Thymus (tissue), 11 donors: Measurements from ENCODE around the gene MIA. TPM values are rescaled to one million over a fixed set of nuclear protein-coding genes. Genes with fewer than 3 reads are reported as not detected.

Source experiments
- DNase-seq, 9 donors: peaks; one replicate each; pipeline ENCODE4 v3.0.0-alpha.2; 2013; ENCODE audit warnings: low spot score in 9 of 9, low read depth in 6 of 9, missing footprints in 1 of 9
- H3K27ac ChIP-seq, 2 donors: one replicate each; pipeline ENCODE4 v1.5.1; 2013; ENCODE audit warnings: control low read depth in 1 of 2, low read depth in 1 of 2, low read length in 1 of 2, mild to moderate bottlenecking in 1 of 2, moderate library complexity in 1 of 2
- H3K27me3 ChIP-seq, 2 donors: one replicate each; pipeline ENCODE4 v1.5.1; 2013; ENCODE audit warnings: low read length in 1 of 2; ENCODE audit not compliant: control insufficient read depth in 2 of 2, insufficient read depth in 1 of 2
- H3K36me3 ChIP-seq, 2 donors: one replicate each; pipeline ENCODE4 v1.5.1; 2013; ENCODE audit warnings: low read length in 1 of 2, mild to moderate bottlenecking in 1 of 2, moderate library complexity in 1 of 2; ENCODE audit not compliant: control insufficient read depth in 2 of 2, insufficient read depth in 2 of 2
- H3K4me1 ChIP-seq, 2 donors: one replicate each; pipeline ENCODE4 v1.5.1; 2013; ENCODE audit warnings: low read length in 2 of 2; ENCODE audit not compliant: control insufficient read depth in 2 of 2, insufficient read depth in 2 of 2
- H3K4me3 ChIP-seq, 2 donors: one replicate each; pipeline ENCODE4 v1.5.1; 2013; ENCODE audit warnings: low read length in 2 of 2, control low read depth in 1 of 2, mild to moderate bottlenecking in 1 of 2
- H3K9me3 ChIP-seq, 2 donors: one replicate each; pipeline ENCODE4 v1.5.1; 2013; ENCODE audit warnings: low read length in 1 of 2, mild to moderate bottlenecking in 1 of 2; ENCODE audit not compliant: control insufficient read depth in 2 of 2, insufficient read depth in 1 of 2
- WGBS: extraction: QIAGEN DNeasy Blood & Tissue Kit; methylation state at CpG from one replicate; pipeline ENCODE4 v1.1.7; 2013; 5-methylcytosine and 5-hydroxymethylcytosine counted together
- polyA plus RNA-seq: library from polyadenylated mRNA; stranded (reverse); fragments of 200-250 nt; gene quantifications from one replicate; pipeline ENCODE4 v1.2.3, GENCODE V29; 2013
- total RNA-seq: library from RNA; stranded (reverse); fragments of 120-200 nt; gene quantifications from one replicate; pipeline ENCODE4 v1.2.4, GENCODE V29; 2013
- donor health status: healthy.

MIA gene
- total and polyA plus RNA-seq, 2 donors = 3.8 to 38.7 TPM

- no peak for DNase-seq
- no peaks in the 10 kb centered on the region for H3K9me3 ChIP-seq
- peaks cover 2 to 5% of the 10 kb centered on the region in 2 donors for H3K36me3 ChIP-seq
- no peaks in the 10 kb centered on the region for H3K27me3 ChIP-seq
- WGBS = 98% methylated on average over 7 of the region's 7 CpGs
- H3K4me3 ChIP-seq = no peak overlapping the region
- peaks cover 7 to 10% of the 10 kb centered on the region in 2 donors for H3K4me1 ChIP-seq
- H3K27ac ChIP-seq = no peak overlapping the region
These were observed 29.9 kb upstream of the MIA start for GRCh38 chr19:40745402-40745780.

- 99% methylated on average over 7 of the region's 7 CpGs for WGBS
- no peaks in the 10 kb centered on the region for H3K36me3 ChIP-seq
- H3K9me3 ChIP-seq = no peaks in the 10 kb centered on the region
- no peak for DNase-seq
- H3K27me3 ChIP-seq = no peaks in the 10 kb centered on the region
- H3K27ac ChIP-seq = no peak overlapping the region
- peaks cover 7 to 19% of the 10 kb centered on the region in 2 donors for H3K4me1 ChIP-seq
- no peak overlapping the region for H3K4me3 ChIP-seq
These were observed 27.8 kb upstream of the MIA start for GRCh38 chr19:40747536-40747935.

- Histone ChIP-seq H3K4me3 (peak within 1 kb of the TSS; percentile 65 to 77), H3K4me1 (peaks cover 12 to 36% of the 10 kb centered on the region in 2 donors), H3K27me3 (no peaks in the 10 kb centered on the region), H3K27ac (peak within 1 kb of the TSS; percentile 91 to 92), H3K36me3 (peaks cover 5 to 11% of the 10 kb centered on the region in 2 donors), H3K9me3 (no peaks in the 10 kb centered on the region)
- WGBS = under 1% methylated on average over 43 of the region's 43 CpGs
- DNase-seq = peak; percentile 99 to 100 (median 99)
These were observed 25.1 kb upstream of the MIA start, which contains the start of gene ACTMAP for GRCh38 chr19:40750058-40750873. ACTMAP (minus strand) TSS chr19:40750477; CDS start chr19:40749803, 674 bp downstream.

DNA sequence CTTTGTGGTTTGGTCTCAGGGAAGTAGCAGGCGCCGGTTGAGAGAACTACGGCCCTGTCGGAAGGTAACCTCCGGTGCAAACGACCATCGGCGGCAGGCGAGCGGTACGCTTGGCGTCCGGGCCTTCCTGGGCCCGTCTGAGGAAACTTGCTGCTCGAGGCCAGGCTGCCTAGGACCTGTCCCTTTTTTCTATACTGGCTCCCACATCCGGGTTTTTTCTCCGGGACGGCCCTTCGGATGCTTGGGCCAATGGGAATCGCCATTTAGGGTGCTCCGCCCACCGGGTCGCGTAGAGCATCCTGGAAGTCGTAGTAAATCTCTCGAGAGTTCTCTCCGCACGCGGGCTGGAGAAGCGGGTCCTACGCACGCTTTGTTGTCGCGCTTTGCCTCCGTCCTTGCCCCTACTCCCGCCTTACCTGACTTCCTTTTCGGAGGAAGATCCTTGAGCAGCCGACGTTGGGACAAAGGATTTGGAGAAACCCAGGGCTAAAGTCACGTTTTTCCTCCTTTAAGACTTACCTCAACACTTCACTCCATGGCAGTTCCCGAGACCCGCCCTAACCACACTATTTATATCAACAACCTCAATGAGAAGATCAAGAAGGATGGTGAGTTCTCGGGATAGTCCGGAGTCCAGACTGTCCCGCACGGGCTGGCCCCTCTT lies 24.3 kb upstream of the MIA start, which contains the start of gene SNRPA:
SNRPA (plus strand) TSS at position 330 of the 664 bp plus-strand sequence; CDS start at position 536, 206 bp downstream.
- no peaks in the 10 kb centered on the region for H3K27me3 ChIP-seq
- peak within 1 kb of the TSS; percentile 65 to 77 for H3K4me3 ChIP-seq
- H3K4me1 ChIP-seq = peaks cover 12 to 43% of the 10 kb centered on the region in 2 donors
- H3K27ac ChIP-seq = peak within 1 kb of the TSS; percentile 91 to 92
- H3K9me3 ChIP-seq = no peaks in the 10 kb centered on the region
- H3K36me3 ChIP-seq = peaks cover 12 to 19% of the 10 kb centered on the region in 2 donors
- DNase-seq = peak; percentile 95 to 99 (median 97)
- WGBS = under 1% methylated on average over 46 of the region's 46 CpGs

DNA sequence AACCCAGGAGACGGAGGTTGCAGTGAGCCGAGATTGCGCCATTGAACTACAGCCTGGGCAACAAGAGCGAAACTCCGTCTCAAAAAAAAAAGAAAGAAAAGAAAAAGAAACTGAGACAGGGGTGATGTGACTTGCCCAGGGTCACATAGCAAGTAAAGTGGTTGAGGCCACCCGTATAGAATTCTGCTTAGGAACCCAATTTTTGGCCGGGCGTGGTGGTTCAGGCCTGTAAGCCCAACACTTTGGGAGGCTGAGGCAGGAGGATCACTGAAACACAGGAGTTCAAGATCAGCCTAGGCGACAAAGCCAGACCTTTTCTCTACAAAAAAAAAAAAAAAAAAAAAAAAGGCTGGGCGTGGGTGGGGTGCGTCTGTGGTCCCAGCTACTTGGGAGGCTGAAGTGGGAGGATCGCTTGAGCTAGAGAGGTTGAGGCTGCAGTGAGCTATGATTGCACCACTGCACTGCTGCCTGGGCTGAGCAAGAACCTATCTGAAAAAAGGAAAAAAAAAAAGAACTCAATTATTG lies 23.0 kb upstream of the MIA start:
- Histone ChIP-seq H3K27ac (no peak overlapping the region), H3K9me3 (no peaks in the 10 kb centered on the region), H3K4me3 (peak overlapping the region; percentile 65 to 66), H3K36me3 (peaks cover 25 to 32% of the 10 kb centered on the region in 2 donors), H3K4me1 (peaks cover 12 to 46% of the 10 kb centered on the region in 2 donors), H3K27me3 (no peaks in the 10 kb centered on the region)
- 88% methylated on average over 12 of the region's 12 CpGs for WGBS
- DNase-seq = no peak

GRCh38 chr19:40754611-40755247 lies 20.6 kb upstream of the MIA start:
- Histone ChIP-seq H3K4me3 (peak overlapping the region in 1 of 2 donors; percentile 2), H3K27me3 (no peaks in the 10 kb centered on the region), H3K36me3 (peaks cover 43 to 51% of the 10 kb centered on the region in 2 donors), H3K4me1 (peaks cover 9 to 41% of the 10 kb centered on the region in 2 donors), H3K9me3 (no peaks in the 10 kb centered on the region), H3K27ac (peak overlapping the region; percentile 34 to 58)
- 87% methylated on average over 9 of the region's 9 CpGs for WGBS
- DNase-seq = no peak

DNA sequence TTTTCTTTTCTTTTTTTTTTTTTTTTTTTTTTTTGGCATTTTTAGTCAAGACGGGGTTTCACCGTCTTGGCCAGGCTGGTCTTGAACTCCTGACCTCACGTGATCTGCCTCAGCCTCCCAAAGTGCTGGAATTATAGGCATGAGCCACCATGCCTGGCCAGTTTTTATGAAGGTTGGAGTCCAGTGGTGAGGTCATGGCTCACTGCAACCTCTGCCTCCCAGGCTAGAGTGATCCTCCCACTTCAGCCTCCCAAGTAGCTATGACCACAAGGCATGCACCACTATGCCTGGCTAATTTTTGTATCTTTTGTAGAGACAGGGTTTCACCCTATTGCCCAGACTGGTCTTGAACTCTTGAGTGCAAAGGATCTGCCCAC lies 20.1 kb upstream of the MIA start:
- Histone ChIP-seq H3K9me3 (no peaks in the 10 kb centered on the region), H3K4me1 (peaks cover 5 to 36% of the 10 kb centered on the region in 2 donors), H3K4me3 (no peak overlapping the region), H3K27ac (peak overlapping the region in 1 of 2 donors; percentile 26), H3K36me3 (peaks cover 48 to 56% of the 10 kb centered on the region in 2 donors), H3K27me3 (no peaks in the 10 kb centered on the region)
- 99% methylated on average over 3 of the region's 3 CpGs for WGBS
- no peak for DNase-seq

GRCh38 chr19:40755791-40756190 lies 19.5 kb upstream of the MIA start:
- Histone ChIP-seq H3K9me3 (no peaks in the 10 kb centered on the region), H3K4me1 (peaks cover 5 to 36% of the 10 kb centered on the region in 2 donors), H3K4me3 (no peak overlapping the region), H3K27ac (no peak overlapping the region), H3K27me3 (no peaks in the 10 kb centered on the region), H3K36me3 (peaks cover 54 to 62% of the 10 kb centered on the region in 2 donors)
- no peak for DNase-seq
- WGBS = 98% methylated on average over 8 of the region's 8 CpGs
